Nephron progenitor cell (in vitro differentiated cells): ENCODE results near the gene COQ8B.

Experiments
- DNase-seq: peaks from one replicate; pipeline ENCODE4 v3.0.0; 2021
- H3K27ac Mint-ChIP-seq: 2 replicates; pipeline ENCODE4 v1.8.0; 2021; ENCODE audit warnings: mild to moderate bottlenecking, moderate library complexity, mixed read lengths
- H3K27me3 Mint-ChIP-seq: 2 replicates; pipeline ENCODE4 v1.8.0; 2021; ENCODE audit warnings: mild to moderate bottlenecking, low read depth, mixed read lengths; ENCODE audit not compliant: poor library complexity
- H3K36me3 Mint-ChIP-seq: 2 replicates; pipeline ENCODE4 v1.8.0; 2021; ENCODE audit warnings: low read depth, mixed read lengths
- H3K4me1 Mint-ChIP-seq: 2 replicates; pipeline ENCODE4 v1.8.0; 2021; ENCODE audit warnings: mixed read lengths
- H3K4me3 Mint-ChIP-seq: 2 replicates; pipeline ENCODE4 v1.8.0; 2021; ENCODE audit warnings: mild to moderate bottlenecking, moderate library complexity, mixed read lengths
- H3K9me3 Mint-ChIP-seq: 2 replicates; pipeline ENCODE4 v1.8.0; 2021; ENCODE audit warnings: mild to moderate bottlenecking, moderate library complexity, mixed read lengths
- TF ChIP-seq, protein P1 (sequence below): fragments of 200-600 bp; sonication (generic); IDR thresholded peaks from 2 replicates; pipeline ENCODE4 v1.5.0; 2021; ENCODE audit warnings: antibody characterized with exemption

The COQ8B gene

GRCh38 chr19:40668991-40669614 lies 47.6 kb downstream of the COQ8B start:
- Mint-ChIP-seq H3K4me1 (peaks cover under 1% of the 10 kb centered on the region), H3K36me3 (peaks cover 29% of the 10 kb centered on the region), H3K4me3 (no peak overlapping the region), H3K9me3 (peaks cover 3% of the 10 kb centered on the region), H3K27ac (no peak overlapping the region), H3K27me3 (peaks cover 2% of the 10 kb centered on the region)
- TF ChIP-seq, protein P1, sequence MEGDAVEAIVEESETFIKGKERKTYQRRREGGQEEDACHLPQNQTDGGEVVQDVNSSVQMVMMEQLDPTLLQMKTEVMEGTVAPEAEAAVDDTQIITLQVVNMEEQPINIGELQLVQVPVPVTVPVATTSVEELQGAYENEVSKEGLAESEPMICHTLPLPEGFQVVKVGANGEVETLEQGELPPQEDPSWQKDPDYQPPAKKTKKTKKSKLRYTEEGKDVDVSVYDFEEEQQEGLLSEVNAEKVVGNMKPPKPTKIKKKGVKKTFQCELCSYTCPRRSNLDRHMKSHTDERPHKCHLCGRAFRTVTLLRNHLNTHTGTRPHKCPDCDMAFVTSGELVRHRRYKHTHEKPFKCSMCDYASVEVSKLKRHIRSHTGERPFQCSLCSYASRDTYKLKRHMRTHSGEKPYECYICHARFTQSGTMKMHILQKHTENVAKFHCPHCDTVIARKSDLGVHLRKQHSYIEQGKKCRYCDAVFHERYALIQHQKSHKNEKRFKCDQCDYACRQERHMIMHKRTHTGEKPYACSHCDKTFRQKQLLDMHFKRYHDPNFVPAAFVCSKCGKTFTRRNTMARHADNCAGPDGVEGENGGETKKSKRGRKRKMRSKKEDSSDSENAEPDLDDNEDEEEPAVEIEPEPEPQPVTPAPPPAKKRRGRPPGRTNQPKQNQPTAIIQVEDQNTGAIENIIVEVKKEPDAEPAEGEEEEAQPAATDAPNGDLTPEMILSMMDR = no peak
- DNase-seq = no peak

GRCh38 chr19:40667602-40668001 lies 49.1 kb downstream of the COQ8B start:
- no peak for DNase-seq
- no peak overlapping the region for H3K27ac Mint-ChIP-seq
- peaks cover 3% of the 10 kb centered on the region for H3K9me3 Mint-ChIP-seq
- peaks cover 10% of the 10 kb centered on the region for H3K4me1 Mint-ChIP-seq
- H3K4me3 Mint-ChIP-seq = no peak overlapping the region
- H3K27me3 Mint-ChIP-seq = peaks cover 3% of the 10 kb centered on the region
- TF ChIP-seq, protein P1 = no peak
- H3K36me3 Mint-ChIP-seq = peaks cover 29% of the 10 kb centered on the region

DNA sequence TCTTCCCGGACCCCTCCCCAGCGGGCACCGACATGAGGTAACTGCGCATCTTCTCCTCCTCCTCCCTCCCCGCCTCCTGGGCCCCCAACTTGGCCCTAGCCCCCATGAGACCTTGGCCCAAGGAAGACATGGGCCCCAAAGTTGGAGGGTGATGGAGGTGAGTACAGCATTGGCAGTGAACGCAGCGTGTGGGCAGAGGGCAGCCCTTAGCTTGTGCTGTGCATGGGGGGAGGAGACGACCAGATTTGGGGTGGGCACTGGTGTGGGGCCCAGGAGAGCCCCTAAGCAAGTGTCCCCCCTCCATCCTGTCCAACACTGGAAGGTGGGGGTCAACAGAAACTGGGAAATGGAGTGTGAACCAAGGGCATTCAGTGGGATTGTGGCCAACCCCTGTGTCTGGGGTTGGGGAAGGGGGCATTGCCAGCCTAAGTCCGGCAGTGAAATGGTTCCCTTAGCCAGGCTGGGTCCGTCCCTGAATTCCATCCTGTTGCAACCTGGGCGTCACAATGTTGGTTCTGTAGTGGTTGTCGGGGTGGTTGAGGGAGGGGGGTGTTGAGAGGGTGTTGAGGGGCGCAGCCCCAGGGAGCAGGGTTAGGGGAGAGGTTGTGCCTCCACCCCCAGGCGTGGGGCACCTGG lies 49.8 kb downstream of the COQ8B start:
- H3K27ac Mint-ChIP-seq = no peak overlapping the region

DNA sequence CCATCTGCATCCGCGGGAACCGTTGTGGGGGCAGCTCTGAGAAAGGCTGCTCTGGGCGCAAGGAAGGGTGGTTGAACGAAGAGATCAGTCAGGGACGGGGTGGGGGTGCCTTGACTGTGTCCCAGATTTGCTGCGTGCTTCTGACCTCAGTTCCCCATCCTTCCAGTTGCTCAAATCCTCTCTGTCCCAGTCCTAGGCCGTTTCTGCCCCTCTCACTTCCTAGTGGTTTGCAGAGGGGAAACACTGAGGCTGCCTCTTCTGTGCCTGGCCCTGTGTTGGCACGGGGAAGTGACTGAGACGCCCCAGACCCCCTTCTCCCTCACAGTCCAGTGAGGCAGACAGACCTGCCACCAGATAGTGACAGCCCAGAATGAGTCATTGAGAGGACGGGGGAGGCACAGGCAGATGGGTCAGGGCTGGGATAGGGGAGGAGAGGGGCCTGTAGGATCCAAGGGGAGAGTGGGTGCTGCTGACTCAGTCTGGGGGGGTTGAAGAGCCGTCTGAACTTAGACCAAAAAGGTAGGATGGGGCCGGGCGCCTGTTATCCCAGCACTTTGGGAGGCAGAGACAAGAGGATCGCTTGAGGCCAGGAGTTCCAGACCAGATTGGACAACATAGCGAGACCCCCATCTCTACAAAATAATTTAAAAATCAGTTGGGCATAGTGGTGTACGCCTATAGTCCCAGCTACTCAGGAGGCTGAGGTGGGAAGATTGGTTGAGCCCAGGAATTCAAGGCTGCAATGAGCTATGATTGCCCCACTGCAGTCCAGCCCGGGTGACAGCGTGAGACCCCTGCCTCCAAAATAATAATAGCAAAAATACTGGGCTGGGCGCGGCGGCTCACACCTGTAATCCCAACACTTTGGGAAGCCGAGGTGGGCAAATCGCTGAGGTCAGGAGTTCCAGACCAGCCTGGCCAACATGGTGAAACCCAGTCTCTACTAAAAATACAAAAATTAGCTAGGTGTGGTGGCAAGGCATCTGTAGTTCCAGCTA lies 52.7 kb downstream of the COQ8B start:
- no peaks in the 10 kb centered on the region for H3K9me3 Mint-ChIP-seq
- peak overlapping the region; percentile 86 for H3K4me3 Mint-ChIP-seq
- peaks cover 23% of the 10 kb centered on the region for H3K27me3 Mint-ChIP-seq
- H3K4me1 Mint-ChIP-seq = peaks cover 10% of the 10 kb centered on the region
- no peak overlapping the region for H3K27ac Mint-ChIP-seq
- TF ChIP-seq, protein P1 = no peak
- H3K36me3 Mint-ChIP-seq = peaks cover 4% of the 10 kb centered on the region
- no peak for DNase-seq

More for the DNA sequence above, 49.8 kb downstream of the COQ8B start:
- TF ChIP-seq, protein P1 = no peak
- no peak overlapping the region for H3K4me3 Mint-ChIP-seq
- H3K4me1 Mint-ChIP-seq = peaks cover 10% of the 10 kb centered on the region
- DNase-seq = no peak
- H3K27me3 Mint-ChIP-seq = peaks cover 3% of the 10 kb centered on the region
- H3K36me3 Mint-ChIP-seq = peaks cover 29% of the 10 kb centered on the region
- H3K9me3 Mint-ChIP-seq = peaks cover 3% of the 10 kb centered on the region

GRCh38 chr19:40662925-40663694 lies 53.6 kb downstream of the COQ8B start:
- Mint-ChIP-seq H3K9me3 (no peaks in the 10 kb centered on the region), H3K27me3 (peaks cover 23% of the 10 kb centered on the region), H3K36me3 (no peaks in the 10 kb centered on the region), H3K27ac (no peak overlapping the region), H3K4me3 (peak overlapping the region; percentile 86), H3K4me1 (peaks cover 10% of the 10 kb centered on the region)
- TF ChIP-seq, protein P1 = peak; percentile 42
- DNase-seq = peak; percentile 97
